ENCODE measurements around the gene NBL1. TPM values are rescaled to one million over a fixed set of nuclear protein-coding genes. Genes with fewer than 3 reads are reported as not detected.

NBL1 gene, protein sequence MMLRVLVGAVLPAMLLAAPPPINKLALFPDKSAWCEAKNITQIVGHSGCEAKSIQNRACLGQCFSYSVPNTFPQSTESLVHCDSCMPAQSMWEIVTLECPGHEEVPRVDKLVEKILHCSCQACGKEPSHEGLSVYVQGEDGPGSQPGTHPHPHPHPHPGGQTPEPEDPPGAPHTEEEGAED
- 117 and 141 TPM in 2 replicates for total RNA-seq (2014; rRNA removed)
- percentile 58 among the genes with signal in this experiment for Bru-seq, nascent RNA
- percentile 84 among the genes with signal in this experiment for BruChase-seq, experiment 1, labeled RNA remaining after a 6-hour chase
- percentile 69 among the genes with signal in this experiment for BruChase-seq, experiment 2, labeled RNA remaining after a 2-hour chase
- long read RNA-seq, transcript NBL1-202 (4 exons, 2,172 nt) = major isoform, 99 of 129 reads
- long read RNA-seq, partial matches to known transcripts = 0 of 129 reads
- long read RNA-seq, other reads (novel, unspliced or antisense) = 30 of 129 reads

DNA sequence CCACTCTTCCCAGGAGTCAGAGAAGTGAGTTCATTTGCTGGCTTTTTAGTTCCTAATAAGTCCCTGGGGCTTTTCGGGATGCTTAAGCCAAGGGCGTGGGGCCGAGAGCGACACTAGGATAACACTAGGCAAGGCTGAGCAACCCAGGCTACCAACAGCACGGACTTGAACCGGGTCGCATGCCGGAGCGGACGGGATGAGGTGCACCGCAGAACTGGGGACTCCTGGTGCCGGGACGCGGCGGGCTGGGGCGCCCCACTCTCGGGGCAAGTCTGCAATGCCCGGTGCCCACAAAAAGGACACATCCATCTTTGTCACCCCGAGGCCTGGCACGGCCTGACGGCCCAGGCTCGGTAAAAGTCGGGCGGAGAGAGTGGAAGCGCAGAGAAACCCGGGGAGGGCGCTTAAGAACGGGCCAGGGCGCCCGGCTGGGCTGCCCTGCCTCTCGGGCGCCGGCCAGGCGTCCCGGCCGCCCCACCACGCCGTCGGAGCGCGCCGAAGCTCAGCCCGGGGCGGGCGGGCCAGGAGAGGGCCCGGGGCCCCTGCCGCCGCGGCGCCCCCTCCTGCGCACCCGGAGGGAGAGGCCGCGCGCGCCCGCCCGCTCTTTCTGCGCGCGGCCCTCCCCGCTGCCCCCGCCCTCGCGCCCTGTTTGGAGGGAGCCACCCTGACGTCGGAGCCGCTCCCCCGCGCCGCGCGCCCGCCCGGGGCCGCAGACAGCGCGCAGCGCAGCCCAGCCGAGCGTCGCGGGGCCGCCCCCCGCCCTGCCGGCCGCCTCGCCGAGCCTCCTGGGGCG, at the start of gene NBL1:
Gene NBL1, plus strand, starts transcription at position 710 of the 793 bp plus-strand sequence. CDS start 10,720 bp downstream, outside the sequence.
- ChIA-PET CTCF (no interaction called here), POLR2A (ENCODE audit: unreplicated experiment) (interaction anchor here (0.5 to 0.6 kb wide), 3 partner anchors 12 to 156 kb away, joined by 3 to 4 read pairs (median 3); no protein-coding TSS in a partner anchor)
- Histone ChIP-seq H3K9me3 (ENCODE audit: low read length) (no peaks in the 10 kb centered on the region), H3K4me2 (ENCODE audit: low read length) (peak within 1 kb of the TSS; percentile 99), H3K9ac (ENCODE audit: low read length) (peak within 1 kb of the TSS; percentile 85), H3F3A (ENCODE audit: low read length, unreplicated experiment) (no peaks in the 10 kb centered on the region), H3K79me2 (ENCODE audit: low read length) (peaks cover 42% of the 10 kb centered on the region), H3K36me3 (ENCODE audit: low read depth, low read length) (no peaks in the 10 kb centered on the region), H3K4me3 (ENCODE audit: low read length) (peak within 1 kb of the TSS; percentile 100), H3K27me3 (ENCODE audit: low read length) (no peaks in the 10 kb centered on the region), H3K9me2 (replicated peaks; ENCODE audit: low read length) (no peaks in the 10 kb centered on the region), H4K20me1 (ENCODE audit: low read length) (no peaks in the 10 kb centered on the region), H3K27ac (ENCODE audit: low read length) (peak within 1 kb of the TSS; percentile 51), H2AFZ (ENCODE audit: low read length) (peak within 1 kb of the TSS; percentile 98), H3K4me1 (ENCODE audit: insufficient read depth, low read length) (peaks cover 41% of the 10 kb centered on the region)
- no TSS peak for BruUV-seq (replicated peaks)
- DNase-seq (peak; percentile 62), ATAC-seq (peak; percentile 60)
- intact Hi-C loops (cut with micrococcal nuclease) = loop anchor here (1.0 kb wide), 1 partner anchor 46 kb away; no protein-coding TSS in a partner anchor
- TF ChIP-seq EZH2 (IDR thresholded peaks at IDR 0.05; ENCODE audit: low read length, unreplicated experiment) (no peak), EZH2phosphoT487 (IDR thresholded peaks at IDR 0.05; ENCODE audit: borderline replicate concordance, low read length) (no peak)
- TF ChIP-seq, protein P1, sequence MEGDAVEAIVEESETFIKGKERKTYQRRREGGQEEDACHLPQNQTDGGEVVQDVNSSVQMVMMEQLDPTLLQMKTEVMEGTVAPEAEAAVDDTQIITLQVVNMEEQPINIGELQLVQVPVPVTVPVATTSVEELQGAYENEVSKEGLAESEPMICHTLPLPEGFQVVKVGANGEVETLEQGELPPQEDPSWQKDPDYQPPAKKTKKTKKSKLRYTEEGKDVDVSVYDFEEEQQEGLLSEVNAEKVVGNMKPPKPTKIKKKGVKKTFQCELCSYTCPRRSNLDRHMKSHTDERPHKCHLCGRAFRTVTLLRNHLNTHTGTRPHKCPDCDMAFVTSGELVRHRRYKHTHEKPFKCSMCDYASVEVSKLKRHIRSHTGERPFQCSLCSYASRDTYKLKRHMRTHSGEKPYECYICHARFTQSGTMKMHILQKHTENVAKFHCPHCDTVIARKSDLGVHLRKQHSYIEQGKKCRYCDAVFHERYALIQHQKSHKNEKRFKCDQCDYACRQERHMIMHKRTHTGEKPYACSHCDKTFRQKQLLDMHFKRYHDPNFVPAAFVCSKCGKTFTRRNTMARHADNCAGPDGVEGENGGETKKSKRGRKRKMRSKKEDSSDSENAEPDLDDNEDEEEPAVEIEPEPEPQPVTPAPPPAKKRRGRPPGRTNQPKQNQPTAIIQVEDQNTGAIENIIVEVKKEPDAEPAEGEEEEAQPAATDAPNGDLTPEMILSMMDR (conservative IDR thresholded peaks at IDR 0.05; ENCODE audit: low read depth, low read length) = no peak

DNA sequence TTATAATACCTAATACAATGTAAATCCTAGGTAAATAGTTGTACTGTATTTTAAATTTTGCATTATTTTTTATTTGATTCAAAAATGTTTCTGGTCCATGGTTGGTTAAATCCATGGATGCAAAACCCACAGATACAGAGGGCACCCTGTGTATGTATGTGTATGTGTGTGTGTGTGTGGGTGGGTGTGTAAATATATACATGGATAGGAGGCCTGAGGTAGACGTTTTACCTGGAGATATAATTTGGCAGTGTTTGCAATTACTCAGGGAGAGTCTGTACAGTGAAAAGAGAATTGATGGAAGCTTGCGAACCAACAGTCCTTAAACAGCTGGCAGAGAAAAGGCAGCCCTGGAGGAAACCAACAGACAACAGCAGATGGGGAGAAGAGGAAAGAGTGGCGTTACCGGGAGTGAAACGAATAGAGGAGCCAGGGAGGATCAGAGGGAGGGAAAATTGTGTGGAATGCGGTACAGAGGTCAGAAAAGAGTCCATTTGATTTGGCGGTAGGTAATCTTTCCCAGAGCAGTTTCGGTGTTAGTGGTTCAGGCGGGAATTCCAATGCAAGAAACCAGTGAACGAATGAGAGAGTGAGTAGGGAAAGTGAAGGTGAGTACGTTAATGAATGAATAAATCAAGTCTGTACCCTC, 47.9 kb upstream of the NBL1 start:
- peak overlapping the region; percentile 89 for H3K4me2 ChIP-seq (ENCODE audit: low read length)
- BruUV-seq (replicated peaks) = TSS peak; percentile 93
- H2AFZ ChIP-seq (ENCODE audit: low read length) = peak overlapping the region; percentile 88
- H3K9me3 ChIP-seq (ENCODE audit: low read length) = no peaks in the 10 kb centered on the region
- peaks cover 6% of the 10 kb centered on the region; the same call in 1 of the 2 replicates for H3K36me3 ChIP-seq (ENCODE audit: low read depth, low read length)
- ChIA-PET CTCF (interaction anchor here (1.0 kb wide), 1 partner anchor 58 kb away, joined by 3 read pairs; no protein-coding TSS in a partner anchor), POLR2A (ENCODE audit: unreplicated experiment) (no interaction called here)
- DNase-seq (no peak), ATAC-seq (peak; percentile 42)
- peaks cover 45% of the 10 kb centered on the region for H3K79me2 ChIP-seq (ENCODE audit: low read length)
- intact Hi-C loops (cut with micrococcal nuclease) = loop anchor here (2.0 kb wide), 1 partner anchor 109 kb away; no protein-coding TSS in a partner anchor
- H3K9ac ChIP-seq (ENCODE audit: low read length) = peak overlapping the region; percentile 100
- H3K27me3 ChIP-seq (ENCODE audit: low read length) = no peaks in the 10 kb centered on the region
- no peaks in the 10 kb centered on the region; the same call in 1 of the 2 replicates for H4K20me1 ChIP-seq (ENCODE audit: low read length)
- H3K9me2 ChIP-seq (replicated peaks; ENCODE audit: low read length) = no peaks in the 10 kb centered on the region
- H3K4me3 ChIP-seq (ENCODE audit: low read length) = peak overlapping the region; percentile 90
- TF ChIP-seq EZH2 (IDR thresholded peaks at IDR 0.05; ENCODE audit: low read length, unreplicated experiment) = no peak
- TF ChIP-seq, protein P1 (conservative IDR thresholded peaks at IDR 0.05; ENCODE audit: low read depth, low read length) = no peak
- no peak for TF ChIP-seq EZH2phosphoT487 (IDR thresholded peaks at IDR 0.05; ENCODE audit: borderline replicate concordance, low read length)
- peak overlapping the region; percentile 79 for H3K27ac ChIP-seq (ENCODE audit: low read length)
- H3F3A ChIP-seq (ENCODE audit: low read length, unreplicated experiment) = no peaks in the 10 kb centered on the region
- peaks cover 19% of the 10 kb centered on the region for H3K4me1 ChIP-seq (ENCODE audit: insufficient read depth, low read length)

Measured in PC-3 (cell line).